ENCODE results near the gene GPR31.

GPR31 gene

GRCh38 chr6:167106406-167106805, 51.4 kb downstream of the GPR31 start:
- H3K36me3 ChIP-seq: no peaks in the 10 kb centered on the region
- no peaks in the 10 kb centered on the region for H3K27me3 ChIP-seq
- TF ChIP-seq CTCF (IDR thresholded peaks at IDR 0.05; ENCODE audit: low read depth, low read length): no peak
- H3K4me3 ChIP-seq (ENCODE audit: low read depth, low read length): no peak overlapping the region
- H3K4me1 ChIP-seq: no peaks in the 10 kb centered on the region
- H3K9me3 ChIP-seq: no peaks in the 10 kb centered on the region
- DNase-seq: no peak

Data from BE2C (cell line).